ENCODE measurements around the gene HOXC6.

Gene HOXC6

DNA sequence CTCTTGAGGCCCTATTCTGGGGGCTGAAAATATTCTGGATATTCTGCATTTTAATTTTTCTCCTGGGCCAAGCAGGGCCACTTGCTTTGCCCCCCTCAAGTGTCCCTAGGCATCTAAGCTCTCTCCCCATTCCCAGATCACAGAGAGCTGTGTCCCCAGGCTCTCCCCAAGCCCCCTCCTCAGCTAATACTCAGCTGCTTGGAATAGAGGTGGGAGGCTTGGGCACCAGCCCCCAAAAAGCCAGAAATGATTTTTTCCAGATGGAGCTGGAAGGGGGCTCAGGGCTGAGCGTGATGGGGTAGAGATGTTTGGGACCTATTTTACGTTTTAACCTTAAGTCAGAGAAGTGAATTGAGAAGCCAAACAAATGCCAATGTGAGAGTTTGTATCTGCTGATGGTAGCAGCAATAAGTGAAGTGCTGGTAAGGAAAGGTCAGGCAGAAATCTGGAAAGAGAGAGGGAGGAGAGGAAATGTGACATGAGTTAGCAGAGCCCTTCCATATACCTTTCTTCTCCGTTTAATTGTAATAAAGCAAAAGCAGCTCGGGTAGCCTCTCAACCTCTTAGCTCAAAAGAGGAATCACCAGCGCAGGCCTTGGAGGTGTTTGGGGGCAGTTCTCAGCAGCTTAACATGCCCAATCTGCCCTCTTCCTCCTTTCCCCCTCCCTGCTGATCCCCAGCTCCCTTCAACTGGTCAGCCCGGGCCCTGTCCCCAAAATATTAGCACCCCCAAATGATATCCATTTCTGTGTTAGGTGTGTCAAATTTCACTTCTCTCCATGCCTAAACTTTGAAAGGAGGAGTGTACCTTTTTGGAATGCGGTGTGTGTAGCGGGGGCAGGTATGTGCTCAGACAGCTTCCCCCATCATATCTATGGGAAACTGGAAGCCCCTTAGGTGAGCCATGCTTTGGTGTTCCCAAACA, 5.0 kb upstream of the HOXC6 start:
- TF ChIP-seq, protein P1, sequence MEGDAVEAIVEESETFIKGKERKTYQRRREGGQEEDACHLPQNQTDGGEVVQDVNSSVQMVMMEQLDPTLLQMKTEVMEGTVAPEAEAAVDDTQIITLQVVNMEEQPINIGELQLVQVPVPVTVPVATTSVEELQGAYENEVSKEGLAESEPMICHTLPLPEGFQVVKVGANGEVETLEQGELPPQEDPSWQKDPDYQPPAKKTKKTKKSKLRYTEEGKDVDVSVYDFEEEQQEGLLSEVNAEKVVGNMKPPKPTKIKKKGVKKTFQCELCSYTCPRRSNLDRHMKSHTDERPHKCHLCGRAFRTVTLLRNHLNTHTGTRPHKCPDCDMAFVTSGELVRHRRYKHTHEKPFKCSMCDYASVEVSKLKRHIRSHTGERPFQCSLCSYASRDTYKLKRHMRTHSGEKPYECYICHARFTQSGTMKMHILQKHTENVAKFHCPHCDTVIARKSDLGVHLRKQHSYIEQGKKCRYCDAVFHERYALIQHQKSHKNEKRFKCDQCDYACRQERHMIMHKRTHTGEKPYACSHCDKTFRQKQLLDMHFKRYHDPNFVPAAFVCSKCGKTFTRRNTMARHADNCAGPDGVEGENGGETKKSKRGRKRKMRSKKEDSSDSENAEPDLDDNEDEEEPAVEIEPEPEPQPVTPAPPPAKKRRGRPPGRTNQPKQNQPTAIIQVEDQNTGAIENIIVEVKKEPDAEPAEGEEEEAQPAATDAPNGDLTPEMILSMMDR (IDR thresholded peaks at IDR 0.05; ENCODE audit: low read depth, low read length, missing control alignments): no peak
- no peak overlapping the region for H3K4me3 ChIP-seq (ENCODE audit: low read depth, low read length)
- no peak for DNase-seq (ENCODE audit: low read depth)

DNA sequence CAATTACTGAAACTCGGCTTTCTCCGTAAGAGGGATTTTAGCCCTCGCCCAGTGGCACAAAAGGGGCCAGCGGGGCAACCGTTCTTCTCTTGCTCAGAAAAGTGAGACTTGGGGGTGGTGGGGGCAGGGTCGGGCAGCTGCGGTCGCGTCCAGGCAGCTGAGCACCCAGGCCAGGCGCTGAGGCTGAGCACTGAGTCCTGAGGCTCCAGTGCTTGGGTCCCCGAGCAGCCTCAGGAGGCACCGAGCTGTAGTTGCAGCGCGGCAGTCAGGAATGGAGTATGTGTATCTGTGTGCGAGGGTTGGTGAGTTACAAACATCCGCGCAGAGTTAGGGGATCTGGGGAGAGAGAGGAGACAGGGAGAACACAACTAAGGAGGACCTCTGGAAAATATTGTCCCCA, 4.1 kb upstream of the HOXC6 start:
- no peak overlapping the region for H3K4me3 ChIP-seq (ENCODE audit: low read depth, low read length)
- TF ChIP-seq, protein P1 (IDR thresholded peaks at IDR 0.05; ENCODE audit: low read depth, low read length, missing control alignments): no peak
- no peak for DNase-seq (ENCODE audit: low read depth)

DNA sequence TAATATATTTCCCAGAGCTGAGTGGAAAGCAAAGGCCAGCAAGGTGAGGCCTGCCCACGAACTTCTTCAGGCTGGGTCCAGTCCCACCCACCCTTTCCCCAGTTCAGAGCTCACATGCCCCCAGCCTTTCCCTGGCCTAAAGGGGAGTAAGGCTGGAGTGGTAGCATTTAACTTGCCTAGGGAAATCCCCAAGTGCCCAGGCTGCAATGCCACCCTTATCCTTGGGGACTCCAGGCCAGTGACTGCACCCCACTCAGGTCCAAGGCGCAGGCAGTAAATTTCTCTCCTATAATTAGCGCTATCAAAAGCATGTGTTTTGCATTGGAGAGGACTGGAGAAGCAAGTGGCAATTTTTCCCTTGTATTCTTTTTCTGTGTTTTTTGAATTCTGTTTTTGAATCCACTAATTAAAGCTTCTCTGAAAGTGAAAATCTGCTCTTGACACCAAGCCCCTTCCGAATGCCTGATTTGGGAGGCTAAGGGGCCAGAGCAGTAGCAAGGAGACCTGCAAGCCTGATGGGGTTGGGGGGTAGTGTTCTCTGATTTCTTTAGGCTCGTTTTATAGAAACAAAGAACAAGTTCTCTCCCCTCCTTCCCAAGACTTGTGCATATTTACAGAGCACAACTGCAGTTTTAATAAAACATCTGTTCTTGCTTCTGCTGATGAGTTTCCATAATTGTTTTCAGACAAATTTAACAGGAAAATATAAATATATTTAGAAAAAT, 3.5 kb upstream of the HOXC6 start:
- H3K4me3 ChIP-seq (ENCODE audit: low read depth, low read length): no peak overlapping the region
- TF ChIP-seq, protein P1 (IDR thresholded peaks at IDR 0.05; ENCODE audit: low read depth, low read length, missing control alignments): no peak
- no peak for DNase-seq (ENCODE audit: low read depth)

DNA sequence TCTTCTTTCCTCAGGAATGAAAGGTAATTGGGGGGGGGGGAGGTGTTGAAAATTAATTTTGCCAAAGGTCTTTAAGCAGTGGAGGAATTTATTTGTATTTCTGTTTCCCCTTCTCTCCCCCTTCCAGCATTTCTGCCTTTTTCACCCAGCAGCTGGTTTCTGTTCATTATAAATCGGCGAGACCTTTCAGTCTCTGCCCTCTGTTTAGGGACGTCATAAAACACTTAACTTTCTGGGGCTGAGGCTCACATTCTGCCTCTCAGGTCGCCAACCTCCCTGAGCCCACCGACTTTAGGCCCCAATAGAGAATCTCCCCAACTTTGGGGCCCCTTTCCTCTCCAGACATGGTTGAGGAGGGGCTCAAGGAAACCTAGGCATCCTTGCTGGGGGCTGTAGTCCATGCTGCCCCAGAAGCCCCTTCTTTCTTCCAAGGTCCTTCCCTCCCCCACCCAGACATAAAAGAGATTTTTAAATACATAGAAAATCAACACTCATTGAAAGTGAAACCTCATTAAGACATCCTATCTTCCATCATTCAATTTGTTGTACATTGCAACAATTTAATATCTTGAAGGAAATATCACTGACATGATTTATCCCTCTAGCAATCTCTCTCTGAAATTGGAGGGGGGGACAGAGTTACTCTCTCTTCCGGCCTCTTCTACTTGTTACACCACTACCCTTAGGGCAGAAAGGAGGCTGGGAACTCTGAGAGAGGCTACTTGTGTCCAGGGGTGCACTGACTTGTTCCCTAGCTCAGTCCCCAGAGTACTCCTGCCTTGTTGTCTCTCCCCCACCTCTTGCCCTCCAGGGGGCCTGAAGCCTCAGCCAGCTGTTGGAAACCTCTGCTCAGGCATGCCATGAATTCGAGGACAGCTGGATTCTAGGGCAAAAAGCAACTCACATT, 2.5 kb upstream of the HOXC6 start:
- no peak overlapping the region for H3K4me3 ChIP-seq (ENCODE audit: low read depth, low read length)
- no peak for DNase-seq (ENCODE audit: low read depth)
- TF ChIP-seq, protein P1 (IDR thresholded peaks at IDR 0.05; ENCODE audit: low read depth, low read length, missing control alignments): no peak

DNA sequence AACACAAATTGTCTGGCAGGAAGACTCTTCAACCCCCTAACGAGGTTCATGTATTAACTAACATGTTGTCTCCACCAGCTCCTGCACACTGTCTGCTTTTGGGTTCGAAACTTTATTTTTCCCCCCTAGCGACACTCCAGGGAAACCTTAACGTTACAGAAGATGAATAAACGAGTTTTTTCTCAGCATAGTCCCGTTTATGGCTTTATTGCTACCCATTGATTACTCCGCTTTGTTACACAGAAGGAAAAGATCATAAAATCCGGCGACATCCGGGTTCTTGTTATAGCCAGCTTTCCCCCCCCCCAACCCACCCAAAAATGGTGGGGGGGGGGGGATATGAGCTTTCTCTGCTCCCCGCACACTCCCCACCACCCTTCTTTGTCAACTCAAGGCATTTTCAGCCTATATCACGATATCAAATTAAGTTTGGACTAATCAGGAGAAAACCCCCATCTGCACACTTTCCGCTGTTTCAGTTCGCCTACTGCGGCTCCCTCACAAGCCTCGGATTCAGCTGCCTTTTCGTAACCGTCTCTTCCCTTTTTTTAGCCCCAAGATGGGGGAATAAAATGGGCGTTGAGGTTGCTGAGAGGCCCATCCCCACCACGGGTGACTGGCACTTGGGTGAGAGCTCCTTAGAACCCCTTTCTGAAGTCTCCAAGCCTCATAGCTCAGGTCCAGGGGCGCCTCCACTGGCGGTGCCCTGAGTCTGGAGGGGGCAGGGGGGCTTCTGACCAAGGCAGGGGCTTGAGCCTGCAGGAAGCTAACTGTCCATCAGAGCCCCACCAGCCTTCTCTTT, 1.4 kb upstream of the HOXC6 start:
- H3K4me3 ChIP-seq (ENCODE audit: low read depth, low read length): no peak overlapping the region
- DNase-seq (ENCODE audit: low read depth): no peak
- TF ChIP-seq, protein P1 (IDR thresholded peaks at IDR 0.05; ENCODE audit: low read depth, low read length, missing control alignments): no peak

DNA sequence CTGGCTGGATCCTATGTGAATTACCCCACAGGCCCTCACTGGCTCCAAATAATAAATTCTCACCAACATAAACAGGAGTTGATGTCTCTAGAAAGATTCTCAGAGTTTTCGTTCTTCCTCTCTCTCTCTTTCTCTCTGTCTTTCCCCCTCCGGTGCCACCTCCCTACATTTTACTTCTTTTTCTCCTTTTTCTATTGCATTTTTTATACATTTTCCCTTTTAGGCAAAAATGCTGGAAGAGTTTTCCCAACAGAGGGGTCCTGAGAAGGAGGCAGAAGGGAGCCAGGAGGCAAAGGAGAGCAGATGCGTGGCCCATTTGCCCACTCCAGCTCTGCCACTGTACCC, 826 bp upstream of the HOXC6 start:
- no peak for DNase-seq (ENCODE audit: low read depth)
- TF ChIP-seq, protein P1 (IDR thresholded peaks at IDR 0.05; ENCODE audit: low read depth, low read length, missing control alignments): no peak
- H3K4me3 ChIP-seq (ENCODE audit: low read depth, low read length): no peak overlapping the region

Data from GM12864 (cell line).